HG03520 (cell line): ENCODE results near the gene EBP.
A peak's percentile ranks its signal among the peaks of the same experiment; 100 is the strongest.
"Not testable (repeated sequence)": the region's sequence is repeated elsewhere in the genome, so short reads cannot be mapped to it uniquely, and the experiment has no call there.

Source experiments
- ATAC-seq: cut with Tn5 transposase; IDR thresholded peaks from one replicate; pipeline ENCODE4 v1.9.1; 2021; ENCODE audit warnings: mild to moderate bottlenecking, moderate library complexity; ENCODE audit not compliant: unreplicated experiment

The EBP gene

GRCh38 chrX:48492293-48492910 is 29.2 kb upstream of the EBP start:
- no peak for ATAC-seq

- ATAC-seq: no peak
Measured at GRCh38 chrX:48493890-48494364, 27.7 kb upstream of the EBP start.

- ATAC-seq: no peak
Measured at GRCh38 chrX:48496660-48497059, 24.9 kb upstream of the EBP start.

GRCh38 chrX:48497871-48498270 is 23.7 kb upstream of the EBP start:
- ATAC-seq: no peak

GRCh38 chrX:48498374-48498809 is 23.2 kb upstream of the EBP start:
- ATAC-seq: no peak

- ATAC-seq: no peak
Measured at GRCh38 chrX:48504261-48504660, 17.3 kb upstream of the EBP start.

GRCh38 chrX:48505481-48505880 is 16.1 kb upstream of the EBP start:
- ATAC-seq: no peak

GRCh38 chrX:48507246-48507645 is 14.4 kb upstream of the EBP start:
- no peak for ATAC-seq

- ATAC-seq: peak; percentile 62
Measured at GRCh38 chrX:48508400-48509244, 13.0 kb upstream of the EBP start, which contains the start of gene PORCN. Gene PORCN (plus strand): TSS chrX:48508992. CDS start chrX:48509821, 829 bp downstream.

- peak; percentile 21 for ATAC-seq
Measured at GRCh38 chrX:48509245-48509590, 12.4 kb upstream of the EBP start.

- ATAC-seq: no peak
Measured at GRCh38 chrX:48509619-48510018, 12.0 kb upstream of the EBP start.

GRCh38 chrX:48511560-48511959 is 10.0 kb upstream of the EBP start:
- ATAC-seq: no peak

- ATAC-seq: no peak
Measured at GRCh38 chrX:48512371-48512935, 9.2 kb upstream of the EBP start.

GRCh38 chrX:48513670-48514069 is 7.9 kb upstream of the EBP start:
- no peak for ATAC-seq

- ATAC-seq: no peak
Measured at GRCh38 chrX:48514126-48514806, 7.3 kb upstream of the EBP start.

- no peak for ATAC-seq
Measured at GRCh38 chrX:48514868-48515460, 6.6 kb upstream of the EBP start.

GRCh38 chrX:48515842-48516241 is 5.8 kb upstream of the EBP start:
- no peak for ATAC-seq

- no peak for ATAC-seq
Measured at GRCh38 chrX:48516285-48516684, 5.3 kb upstream of the EBP start.

GRCh38 chrX:48516987-48517386 is 4.6 kb upstream of the EBP start:
- ATAC-seq: no peak

GRCh38 chrX:48519481-48519880 is 2.1 kb upstream of the EBP start:
- not testable (repeated sequence) for ATAC-seq

GRCh38 chrX:48520455-48520854 is 1.2 kb upstream of the EBP start:
- no peak for ATAC-seq
